Nephron progenitor cell (in vitro differentiated cells): ENCODE data around the gene MYO1G.

Source experiments
- DNase-seq: peaks from one replicate; pipeline ENCODE4 v3.0.0; 2021
- H3K27ac Mint-ChIP-seq: 2 replicates; pipeline ENCODE4 v1.8.0; 2021; ENCODE audit warnings: mild to moderate bottlenecking, moderate library complexity, mixed read lengths
- H3K27me3 Mint-ChIP-seq: 2 replicates; pipeline ENCODE4 v1.8.0; 2021; ENCODE audit warnings: mild to moderate bottlenecking, low read depth, mixed read lengths; ENCODE audit not compliant: poor library complexity
- H3K36me3 Mint-ChIP-seq: 2 replicates; pipeline ENCODE4 v1.8.0; 2021; ENCODE audit warnings: low read depth, mixed read lengths
- H3K4me1 Mint-ChIP-seq: 2 replicates; pipeline ENCODE4 v1.8.0; 2021; ENCODE audit warnings: mixed read lengths
- H3K4me3 Mint-ChIP-seq: 2 replicates; pipeline ENCODE4 v1.8.0; 2021; ENCODE audit warnings: mild to moderate bottlenecking, moderate library complexity, mixed read lengths
- H3K9me3 Mint-ChIP-seq: 2 replicates; pipeline ENCODE4 v1.8.0; 2021; ENCODE audit warnings: mild to moderate bottlenecking, moderate library complexity, mixed read lengths
- TF ChIP-seq, protein P1 (sequence below): fragments of 200-600 bp; sonication (generic); IDR thresholded peaks from 2 replicates; pipeline ENCODE4 v1.5.0; 2021; ENCODE audit warnings: antibody characterized with exemption

Gene MYO1G

DNA sequence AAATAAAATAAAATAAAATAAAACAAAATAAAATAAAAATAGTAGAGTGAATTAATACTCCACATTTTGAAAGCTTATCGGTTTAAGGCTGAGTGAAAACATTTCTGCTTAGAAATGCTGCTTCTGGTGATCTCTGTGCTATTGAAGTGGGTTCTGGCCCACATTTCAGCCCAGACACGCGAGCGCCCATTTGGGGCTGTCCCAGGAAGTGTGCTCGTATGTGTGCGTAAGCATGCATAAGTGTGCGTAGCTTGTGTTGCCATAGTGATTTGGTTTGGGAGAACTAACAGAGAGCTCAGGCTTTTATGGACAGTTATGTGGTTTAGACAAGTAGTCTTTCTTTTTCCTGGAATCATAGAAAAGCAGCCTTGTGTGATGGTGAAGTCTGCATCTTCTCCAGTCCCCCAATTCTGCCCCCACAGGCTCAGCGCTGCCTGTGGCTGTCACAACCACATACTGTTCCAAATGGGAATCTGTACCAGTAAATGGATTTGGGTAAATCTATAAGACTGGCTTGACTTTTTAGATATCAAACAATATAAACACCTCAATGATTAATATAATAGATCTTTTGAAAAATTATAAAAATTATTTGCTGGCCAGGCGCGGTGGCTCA is 63.7 kb downstream of the MYO1G start:
- TF ChIP-seq, protein P1, sequence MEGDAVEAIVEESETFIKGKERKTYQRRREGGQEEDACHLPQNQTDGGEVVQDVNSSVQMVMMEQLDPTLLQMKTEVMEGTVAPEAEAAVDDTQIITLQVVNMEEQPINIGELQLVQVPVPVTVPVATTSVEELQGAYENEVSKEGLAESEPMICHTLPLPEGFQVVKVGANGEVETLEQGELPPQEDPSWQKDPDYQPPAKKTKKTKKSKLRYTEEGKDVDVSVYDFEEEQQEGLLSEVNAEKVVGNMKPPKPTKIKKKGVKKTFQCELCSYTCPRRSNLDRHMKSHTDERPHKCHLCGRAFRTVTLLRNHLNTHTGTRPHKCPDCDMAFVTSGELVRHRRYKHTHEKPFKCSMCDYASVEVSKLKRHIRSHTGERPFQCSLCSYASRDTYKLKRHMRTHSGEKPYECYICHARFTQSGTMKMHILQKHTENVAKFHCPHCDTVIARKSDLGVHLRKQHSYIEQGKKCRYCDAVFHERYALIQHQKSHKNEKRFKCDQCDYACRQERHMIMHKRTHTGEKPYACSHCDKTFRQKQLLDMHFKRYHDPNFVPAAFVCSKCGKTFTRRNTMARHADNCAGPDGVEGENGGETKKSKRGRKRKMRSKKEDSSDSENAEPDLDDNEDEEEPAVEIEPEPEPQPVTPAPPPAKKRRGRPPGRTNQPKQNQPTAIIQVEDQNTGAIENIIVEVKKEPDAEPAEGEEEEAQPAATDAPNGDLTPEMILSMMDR, result no peak
- Mint-ChIP-seq H3K36me3 (no peaks in the 10 kb centered on the region), H3K4me1 (peaks cover 10% of the 10 kb centered on the region), H3K9me3 (no peaks in the 10 kb centered on the region), H3K27ac (no peak overlapping the region), H3K27me3 (peaks cover 23% of the 10 kb centered on the region), H3K4me3 (no peak overlapping the region)
- no peak for DNase-seq

DNA sequence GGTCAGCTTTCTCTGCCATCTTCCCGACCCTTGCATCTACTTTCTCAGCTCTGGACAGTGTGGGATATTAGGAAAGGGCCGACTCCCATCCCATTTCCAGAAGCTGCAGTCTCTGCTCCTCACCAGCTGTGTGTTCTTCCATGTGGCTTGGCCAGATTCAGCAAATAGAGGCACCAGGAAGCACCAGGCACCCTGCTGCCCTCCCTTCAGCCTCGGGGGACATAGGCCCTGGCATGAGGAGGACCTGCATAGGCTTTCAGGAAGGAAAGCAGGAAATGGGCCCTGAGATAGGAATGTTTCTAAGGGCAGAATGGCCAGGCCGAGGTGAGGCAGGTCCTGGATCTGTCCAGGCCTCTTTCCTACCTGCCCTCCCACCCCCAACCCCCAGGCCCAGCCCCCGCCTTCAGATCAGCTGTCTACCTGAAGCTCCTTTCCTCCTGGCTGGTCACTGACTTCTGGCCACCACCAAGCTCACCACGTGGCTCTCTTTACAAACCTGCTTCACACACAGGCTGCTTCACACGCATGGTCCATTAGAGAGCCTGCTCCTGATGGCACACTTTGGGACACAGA is 66.0 kb downstream of the MYO1G start:
- no peak overlapping the region for H3K4me3 Mint-ChIP-seq
- no peak for DNase-seq
- H3K27me3 Mint-ChIP-seq, result peaks cover 11% of the 10 kb centered on the region
- H3K36me3 Mint-ChIP-seq, result no peaks in the 10 kb centered on the region
- TF ChIP-seq, protein P1, result no peak
- peaks cover 10% of the 10 kb centered on the region for H3K4me1 Mint-ChIP-seq
- H3K9me3 Mint-ChIP-seq, result no peaks in the 10 kb centered on the region
- H3K27ac Mint-ChIP-seq, result no peak overlapping the region
